ENCODE measurements around the gene CTSV. TPM values are rescaled to one million over a fixed set of nuclear protein-coding genes. Genes with fewer than 3 reads are reported as not detected.
"Not testable (repeated sequence)": the region's sequence is repeated elsewhere in the genome, so short reads cannot be mapped to it uniquely, and the experiment has no call there.

The CTSV gene
- total RNA-seq, 4 donors from 2014 or later = 49.1 to 208 (median 93.4) TPM

- DNase-seq (ENCODE audit: low spot score in 2 of 2); H3K4me3 ChIP-seq (ENCODE audit: low read depth, poor library complexity, severe bottlenecking); intact Hi-C loops (cut with DNase I; ENCODE audit: low total_unique reads): not testable (repeated sequence)
- whole genome bisulfite sequencing, 2 donors = 89 to 92% methylated on average over 1 of the region's 1 CpG
Observed at GRCh38 chr9:96999733-97000132, 39.2 kb downstream of the CTSV start.

- DNase-seq (ENCODE audit: low spot score in 2 of 2); intact Hi-C loops (cut with DNase I; ENCODE audit: low total_unique reads); H3K4me3 ChIP-seq (ENCODE audit: low read depth, poor library complexity, severe bottlenecking): not testable (repeated sequence)
- WGBS, 2 donors = 40 to 47% methylated on average over 6 of the region's 6 CpGs
Observed at GRCh38 chr9:96997009-96997701, 41.8 kb downstream of the CTSV start.

- intact Hi-C loops (cut with DNase I; ENCODE audit: low total_unique reads); DNase-seq (ENCODE audit: low spot score in 2 of 2); H3K4me3 ChIP-seq (ENCODE audit: low read depth, poor library complexity, severe bottlenecking): not testable (repeated sequence)
- no CpG with 5 or more reads among the region's 2 CpGs for WGBS, 2 donors
Observed at GRCh38 chr9:96994531-96995016, 44.4 kb downstream of the CTSV start.

- intact Hi-C loops (cut with DNase I; ENCODE audit: low total_unique reads); DNase-seq (ENCODE audit: low spot score in 2 of 2); H3K4me3 ChIP-seq (ENCODE audit: low read depth, poor library complexity, severe bottlenecking): not testable (repeated sequence)
- 79 to 82% methylated on average over 2 of the region's 2 CpGs for WGBS, 2 donors
Observed at GRCh38 chr9:96992303-96992702, 46.6 kb downstream of the CTSV start.

GRCh38 chr9:96989747-96990318, 49.1 kb downstream of the CTSV start:
- DNase-seq (ENCODE audit: low spot score in 2 of 2); H3K4me3 ChIP-seq (ENCODE audit: low read depth, poor library complexity, severe bottlenecking); intact Hi-C loops (cut with DNase I; ENCODE audit: low total_unique reads): not testable (repeated sequence)
- WGBS, 2 donors = 86% methylated on average over 1 of the region's 1 CpG

GRCh38 chr9:96984887-96985286, 54.1 kb downstream of the CTSV start:
- intact Hi-C loops (cut with DNase I; ENCODE audit: low total_unique reads); H3K4me3 ChIP-seq (ENCODE audit: low read depth, poor library complexity, severe bottlenecking); DNase-seq (ENCODE audit: low spot score in 2 of 2): not testable (repeated sequence)
- 95 to 100% methylated on average over 2 of the region's 2 CpGs for WGBS, 2 donors

- H3K4me3 ChIP-seq (ENCODE audit: low read depth, poor library complexity, severe bottlenecking); DNase-seq (ENCODE audit: low spot score in 2 of 2); intact Hi-C loops (cut with DNase I; ENCODE audit: low total_unique reads): not testable (repeated sequence)
- WGBS, 2 donors = 86 to 89% methylated on average over 3 of the region's 3 CpGs
Observed at GRCh38 chr9:96984139-96984538, 54.8 kb downstream of the CTSV start.

GRCh38 chr9:96983496-96984122, 55.3 kb downstream of the CTSV start:
- H3K4me3 ChIP-seq (ENCODE audit: low read depth, poor library complexity, severe bottlenecking); intact Hi-C loops (cut with DNase I; ENCODE audit: low total_unique reads); DNase-seq (ENCODE audit: low spot score in 2 of 2): not testable (repeated sequence)
- WGBS, 2 donors = 89 to 95% methylated on average over 7 of the region's 7 CpGs

Other genes with a start within 250 kb of the CTSV start
- 10 to 100 TPM in 1 of 4 donors, 1 to 10 TPM in 3; 5.0 to 13.4 (median 7.9) TPM for gene ZNF782, start 184.6 kb downstream of the CTSV start, total RNA-seq
- not detected for gene NUTM2G, start 110.3 kb downstream of the CTSV start, total RNA-seq

Measured in lower leg skin (tissue), 4 donors.